Lower leg skin (tissue), 4 donors: ENCODE results near the gene ATP8B4. TPM values are rescaled to one million over a fixed set of nuclear protein-coding genes. Genes with fewer than 3 reads are reported as not detected.

Experiments
- DNase-seq, 2 donors: peaks; one replicate each; pipeline ENCODE4 v3.0.0-alpha.2; 2019; ENCODE audit warnings: low spot score in 2 of 2
- H3K4me3 ChIP-seq: fragments of 200-600 bp; sonication (generic); 2 replicates; pipeline ENCODE4 v1.5.1; 2017; ENCODE audit warnings: mild to moderate bottlenecking, low read depth; ENCODE audit not compliant: poor library complexity, severe bottlenecking
- CTCF ChIP-seq, 3 donors: fragments of 450-650 bp; IDR thresholded peaks; one replicate each; pipeline ENCODE4 v1.5.1; 2016; ENCODE audit warnings: antibody characterized with exemption in 3 of 3, mild to moderate bottlenecking in 3 of 3, moderate library complexity in 2 of 3
- POLR2A ChIP-seq, 2 donors: fragments of 450-650 bp; IDR thresholded peaks; one replicate each; pipeline ENCODE4 v1.6.1; 2016 to 2017; ENCODE audit warnings: antibody characterized with exemption in 2 of 2, mild to moderate bottlenecking in 1 of 2, moderate library complexity in 1 of 2
- WGBS, 2 donors: methylation state at CpG; one replicate each; pipeline ENCODE4 v1.1.5; 2018; 5-methylcytosine and 5-hydroxymethylcytosine counted together
- intact Hi-C: fragments of 100-400 bp; cut with DNase I; formaldehyde crosslinking; loops from one replicate; pipeline ENCODE4 v1.15.0; 2023; ENCODE audit warnings: low total_unique reads
- total RNA-seq, 4 donors: library from RNA; depleted of rRNA; stranded (reverse); fragments of >200 nt; gene quantifications; one replicate each; pipeline ENCODE4 v1.1.0, GENCODE V29; 2016

ATP8B4 gene
- total RNA-seq, 4 donors from 2014 or later, result 1.9 to 6.3 (median 2.9) TPM

GRCh38 chr15:50003786-50004334, 115.2 kb downstream of the ATP8B4 start:
- H3K4me3 ChIP-seq, result no peak overlapping the region
- TF ChIP-seq POLR2A (IDR thresholded peaks at IDR 0.05), result no peak
- peak in 1 of 3 donors; percentile 68 for TF ChIP-seq CTCF (IDR thresholded peaks at IDR 0.05)
- intact Hi-C loops, result no loop called here
- peak; percentile 85 to 95 for DNase-seq
- WGBS, 2 donors, result 62 to 63% methylated on average over 13 of the region's 13 CpGs

GRCh38 chr15:49991587-49991986, 127.4 kb downstream of the ATP8B4 start:
- 70 to 78% methylated on average over 2 of the region's 2 CpGs for WGBS, 2 donors
- intact Hi-C loops, result no loop called here
- TF ChIP-seq CTCF (IDR thresholded peaks at IDR 0.05) (no peak), POLR2A (IDR thresholded peaks at IDR 0.05) (no peak)
- no peak for DNase-seq
- H3K4me3 ChIP-seq, result no peak overlapping the region

- WGBS, 2 donors, result 74 to 75% methylated on average over 6 of the region's 6 CpGs
- TF ChIP-seq POLR2A (IDR thresholded peaks at IDR 0.05) (no peak), CTCF (IDR thresholded peaks at IDR 0.05) (no peak)
- intact Hi-C loops, result no loop called here
- DNase-seq, result no peak
- H3K4me3 ChIP-seq, result no peak overlapping the region
Observed at GRCh38 chr15:49990835-49991545, 128.0 kb downstream of the ATP8B4 start.

- 45 to 56% methylated on average over 3 of the region's 3 CpGs for WGBS, 2 donors
- intact Hi-C loops, result no loop called here
- TF ChIP-seq CTCF (IDR thresholded peaks at IDR 0.05), result no peak
- DNase-seq, result peak in 1 of 2 donors; percentile 28
- no peak overlapping the region for H3K4me3 ChIP-seq
Observed at GRCh38 chr15:49989498-49989897, 129.5 kb downstream of the ATP8B4 start.

GRCh38 chr15:49988766-49989165, 130.3 kb downstream of the ATP8B4 start:
- TF ChIP-seq CTCF (IDR thresholded peaks at IDR 0.05), result no peak
- no peak for TF ChIP-seq POLR2A (IDR thresholded peaks at IDR 0.05)
- 76 to 78% methylated on average over 2 of the region's 2 CpGs for WGBS, 2 donors
- DNase-seq, result no peak
- intact Hi-C loops, result no loop called here
- no peak overlapping the region for H3K4me3 ChIP-seq
